Measurements from ENCODE around the gene RFC4.

DNA sequence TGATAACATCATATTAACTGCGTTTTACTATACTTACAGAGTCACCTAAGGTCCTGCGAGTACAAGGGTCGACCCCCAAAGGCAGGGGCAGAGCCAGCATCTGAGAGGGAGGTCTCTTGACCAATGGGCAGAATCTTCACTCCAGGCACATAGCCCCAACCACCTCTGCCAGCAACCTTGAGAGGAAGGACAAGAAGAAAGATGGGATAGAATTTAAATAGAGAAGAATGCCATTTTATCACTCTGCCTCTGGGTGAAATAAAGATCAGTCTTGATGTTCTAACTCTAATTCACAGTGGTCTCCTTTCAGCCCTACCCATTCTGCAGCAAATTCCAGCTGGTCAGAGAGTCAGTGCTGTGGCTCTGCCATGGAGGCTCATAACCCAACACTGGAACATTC, 62.6 kb downstream of the RFC4 start:
- TF ChIP-seq, protein P1, sequence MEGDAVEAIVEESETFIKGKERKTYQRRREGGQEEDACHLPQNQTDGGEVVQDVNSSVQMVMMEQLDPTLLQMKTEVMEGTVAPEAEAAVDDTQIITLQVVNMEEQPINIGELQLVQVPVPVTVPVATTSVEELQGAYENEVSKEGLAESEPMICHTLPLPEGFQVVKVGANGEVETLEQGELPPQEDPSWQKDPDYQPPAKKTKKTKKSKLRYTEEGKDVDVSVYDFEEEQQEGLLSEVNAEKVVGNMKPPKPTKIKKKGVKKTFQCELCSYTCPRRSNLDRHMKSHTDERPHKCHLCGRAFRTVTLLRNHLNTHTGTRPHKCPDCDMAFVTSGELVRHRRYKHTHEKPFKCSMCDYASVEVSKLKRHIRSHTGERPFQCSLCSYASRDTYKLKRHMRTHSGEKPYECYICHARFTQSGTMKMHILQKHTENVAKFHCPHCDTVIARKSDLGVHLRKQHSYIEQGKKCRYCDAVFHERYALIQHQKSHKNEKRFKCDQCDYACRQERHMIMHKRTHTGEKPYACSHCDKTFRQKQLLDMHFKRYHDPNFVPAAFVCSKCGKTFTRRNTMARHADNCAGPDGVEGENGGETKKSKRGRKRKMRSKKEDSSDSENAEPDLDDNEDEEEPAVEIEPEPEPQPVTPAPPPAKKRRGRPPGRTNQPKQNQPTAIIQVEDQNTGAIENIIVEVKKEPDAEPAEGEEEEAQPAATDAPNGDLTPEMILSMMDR (IDR thresholded peaks at IDR 0.05): no peak
- TF ChIP-seq POLR2A (IDR thresholded peaks at IDR 0.05): no peak
